Prostate gland (tissue), 2 donors: ENCODE measurements around the gene PAQR5. TPM values are rescaled to one million over a fixed set of nuclear protein-coding genes. Genes with fewer than 3 reads are reported as not detected.

Experiments
- DNase-seq: peaks from one replicate; pipeline ENCODE4 v3.0.0-alpha.2; 2019; ENCODE audit warnings: low spot score
- H3K27ac ChIP-seq, 2 donors: fragments of 200-600 bp; sonication (generic); 2 replicates each; pipeline ENCODE4 v1.5.1; 2017 to 2019
- H3K27me3 ChIP-seq: fragments of 200-600 bp; sonication (generic); replicated peaks from 2 replicates; pipeline ENCODE4 v1.5.1; 2019; ENCODE audit not compliant: insufficient read depth
- H3K36me3 ChIP-seq, 2 donors: fragments of 200-600 bp; sonication (generic); 1 replicate in 1 of 2; 2 replicates in 1 of 2; pipeline versions ENCODE4 v1.5.1 to v1.8.1; 2017 to 2019
- H3K4me1 ChIP-seq: fragments of 200-600 bp; sonication (generic); replicated peaks from 2 replicates; pipeline ENCODE4 v1.5.1; 2019
- H3K4me3 ChIP-seq, 2 donors: fragments of 200-600 bp; sonication (generic); 2 replicates each; pipeline ENCODE4 v1.5.1; 2017 to 2019
- H3K9me3 ChIP-seq: fragments of 200-600 bp; sonication (generic); 2 replicates; pipeline ENCODE4 v1.5.1; 2017
- POLR2A ChIP-seq: fragments of 450-650 bp; IDR thresholded peaks from one replicate; pipeline ENCODE4 v1.6.1; 2016; ENCODE audit warnings: antibody characterized with exemption, mild to moderate bottlenecking
- POLR2AphosphoS5 ChIP-seq: sonication (generic); formaldehyde crosslinking; IDR thresholded peaks from one replicate; pipeline ENCODE4 v1.6.1; 2017; ENCODE audit warnings: antibody characterized with exemption
- WGBS: methylation state at CpG from one replicate; pipeline ENCODE4 v1.1.5; 2018; 5-methylcytosine and 5-hydroxymethylcytosine counted together
- intact Hi-C: fragments of 100-400 bp; cut with DNase I; formaldehyde crosslinking; loops from one replicate; pipeline ENCODE4 v1.14.2; 2022
- total RNA-seq, 2 donors: library from RNA; depleted of rRNA; stranded (reverse); fragments of >200 nt; gene quantifications; one replicate each; pipeline ENCODE4 v1.1.0, GENCODE V29; 2016
- TF ChIP-seq, protein P1 (sequence below), 4 experiments: fragments of 200-600 bp in 2 of 4; fragments of 450-650 bp in 2 of 4; sonication (generic) in 2 of 4; IDR thresholded peaks; 1 replicate in 3 of 4; 2 replicates in 1 of 4; pipeline ENCODE4 v1.5.1; 2016 to 2019; ENCODE audit warnings: antibody characterized with exemption in 4 of 4, mild to moderate bottlenecking in 2 of 4, moderate library complexity in 2 of 4

Gene PAQR5
- total RNA-seq, 2 donors from 2014 or later: 0.17 to 1.2 TPM

DNA sequence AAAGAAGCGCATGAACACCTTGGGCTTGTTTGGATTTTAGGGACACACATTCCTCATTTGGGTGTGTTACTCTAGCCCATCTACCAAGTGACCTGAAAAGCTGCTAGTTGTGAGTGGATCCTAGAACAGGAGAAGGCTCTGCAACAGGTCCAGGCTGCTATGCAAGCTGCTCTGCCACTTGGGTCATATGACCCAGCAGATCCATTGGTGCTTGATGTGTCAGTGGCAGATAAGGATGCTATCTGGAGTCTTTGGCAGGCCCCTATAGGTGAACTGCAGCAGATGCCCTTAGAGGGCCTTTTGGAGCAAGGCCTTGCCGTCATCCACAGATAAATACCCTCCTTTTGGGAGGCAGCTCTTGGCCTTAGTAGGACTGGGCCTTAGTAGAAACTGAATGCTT is 53.2 kb downstream of the PAQR5 start:
- H3K27ac ChIP-seq: no peak overlapping the region
- H3K9me3 ChIP-seq: no peaks in the 10 kb centered on the region
- no peaks in the 10 kb centered on the region for H3K4me1 ChIP-seq
- no peak for TF ChIP-seq POLR2A
- TF ChIP-seq, protein P1, sequence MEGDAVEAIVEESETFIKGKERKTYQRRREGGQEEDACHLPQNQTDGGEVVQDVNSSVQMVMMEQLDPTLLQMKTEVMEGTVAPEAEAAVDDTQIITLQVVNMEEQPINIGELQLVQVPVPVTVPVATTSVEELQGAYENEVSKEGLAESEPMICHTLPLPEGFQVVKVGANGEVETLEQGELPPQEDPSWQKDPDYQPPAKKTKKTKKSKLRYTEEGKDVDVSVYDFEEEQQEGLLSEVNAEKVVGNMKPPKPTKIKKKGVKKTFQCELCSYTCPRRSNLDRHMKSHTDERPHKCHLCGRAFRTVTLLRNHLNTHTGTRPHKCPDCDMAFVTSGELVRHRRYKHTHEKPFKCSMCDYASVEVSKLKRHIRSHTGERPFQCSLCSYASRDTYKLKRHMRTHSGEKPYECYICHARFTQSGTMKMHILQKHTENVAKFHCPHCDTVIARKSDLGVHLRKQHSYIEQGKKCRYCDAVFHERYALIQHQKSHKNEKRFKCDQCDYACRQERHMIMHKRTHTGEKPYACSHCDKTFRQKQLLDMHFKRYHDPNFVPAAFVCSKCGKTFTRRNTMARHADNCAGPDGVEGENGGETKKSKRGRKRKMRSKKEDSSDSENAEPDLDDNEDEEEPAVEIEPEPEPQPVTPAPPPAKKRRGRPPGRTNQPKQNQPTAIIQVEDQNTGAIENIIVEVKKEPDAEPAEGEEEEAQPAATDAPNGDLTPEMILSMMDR (IDR thresholded peaks at IDR 0.05): no peak
- no peak for TF ChIP-seq POLR2AphosphoS5
- H3K36me3 ChIP-seq: no peaks in the 10 kb centered on the region
- WGBS: 100% methylated on average over 2 of the region's 2 CpGs
- intact Hi-C loops: no loop called here
- no peak overlapping the region for H3K4me3 ChIP-seq
- H3K27me3 ChIP-seq: no peaks in the 10 kb centered on the region
- DNase-seq: no peak

DNA sequence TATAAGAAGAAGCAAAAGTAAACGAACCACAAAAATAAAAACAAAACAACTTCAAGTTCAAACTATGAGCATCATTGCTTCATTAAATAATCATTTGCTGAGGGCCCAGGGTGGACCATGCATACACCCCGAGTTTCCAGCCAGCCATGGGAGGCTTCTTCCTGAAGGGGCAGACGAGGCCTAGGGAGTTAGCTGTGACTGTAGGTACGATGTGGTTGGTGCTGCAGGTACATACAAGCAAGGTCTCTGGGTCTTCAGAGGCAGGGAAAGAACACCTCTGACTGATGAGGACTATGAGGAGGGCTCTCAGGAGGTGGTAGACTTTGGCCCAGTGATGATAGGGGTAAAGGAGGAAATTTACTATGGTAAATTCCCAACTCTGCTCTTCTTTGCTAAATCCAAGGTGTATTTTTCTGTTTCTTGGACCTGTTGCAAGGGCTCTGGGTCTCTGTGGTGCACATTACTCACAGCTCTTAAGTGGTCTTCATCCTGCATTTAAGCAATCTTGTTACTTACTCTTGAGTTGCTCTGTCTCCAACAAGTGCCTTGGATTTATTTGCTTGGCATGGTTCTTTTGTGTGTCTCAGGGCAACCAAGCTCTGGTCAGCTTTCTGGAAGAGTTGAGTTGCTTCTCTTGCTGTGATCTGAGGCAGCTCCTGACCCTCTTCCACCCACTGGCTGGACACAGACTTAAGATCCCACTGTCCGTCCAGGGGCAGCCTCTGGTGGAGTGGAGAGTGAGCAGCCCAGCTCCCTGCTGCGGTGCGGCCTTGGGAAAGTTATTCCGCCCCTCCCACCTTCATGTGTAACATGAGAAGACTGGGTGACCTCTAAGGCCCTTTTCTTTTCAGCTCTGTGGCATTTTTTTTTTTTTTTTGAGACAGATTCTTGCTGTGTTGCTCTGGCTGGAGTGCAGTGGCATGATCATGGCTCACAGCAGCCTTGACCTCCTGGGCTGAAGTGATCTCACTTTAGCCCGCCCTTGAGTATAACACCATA is 59.4 kb downstream of the PAQR5 start:
- Histone ChIP-seq H3K27me3 (no peaks in the 10 kb centered on the region), H3K4me1 (no peaks in the 10 kb centered on the region), H3K36me3 (no peaks in the 10 kb centered on the region), H3K9me3 (no peaks in the 10 kb centered on the region), H3K4me3 (no peak overlapping the region), H3K27ac (no peak overlapping the region)
- intact Hi-C loops: no loop called here
- no peak for DNase-seq
- TF ChIP-seq, protein P1 (IDR thresholded peaks at IDR 0.05): no peak
- TF ChIP-seq POLR2A (no peak), POLR2AphosphoS5 (no peak)
- 77% methylated on average over 9 of the region's 9 CpGs for WGBS

DNA sequence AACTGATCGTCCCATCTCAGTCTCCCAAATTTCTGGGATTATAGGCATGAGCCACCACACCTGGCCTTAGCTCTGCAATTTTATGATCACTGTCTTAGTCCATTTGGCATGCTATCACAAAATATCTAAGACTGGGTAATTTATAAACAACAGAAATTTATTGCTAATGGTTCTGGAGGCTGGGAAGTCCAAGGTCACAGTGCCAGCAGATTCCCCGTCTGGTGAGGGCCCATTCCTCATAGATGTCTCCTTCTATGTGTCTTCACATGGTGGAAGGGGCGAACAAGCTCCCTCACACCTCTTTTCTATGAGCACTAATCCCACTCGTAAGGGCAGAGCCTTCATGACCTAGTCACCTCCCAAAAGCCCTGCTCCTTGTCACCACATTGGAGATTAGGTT is 60.1 kb downstream of the PAQR5 start:
- intact Hi-C loops: no loop called here
- H3K36me3 ChIP-seq: no peaks in the 10 kb centered on the region
- H3K4me3 ChIP-seq: no peak overlapping the region
- WGBS: 98% methylated on average over 4 of the region's 4 CpGs
- no peak overlapping the region for H3K27ac ChIP-seq
- no peaks in the 10 kb centered on the region for H3K4me1 ChIP-seq
- no peak for DNase-seq
- H3K9me3 ChIP-seq: no peaks in the 10 kb centered on the region
- TF ChIP-seq POLR2AphosphoS5 (no peak), POLR2A (no peak)
- TF ChIP-seq, protein P1 (IDR thresholded peaks at IDR 0.05): no peak
- no peaks in the 10 kb centered on the region for H3K27me3 ChIP-seq

DNA sequence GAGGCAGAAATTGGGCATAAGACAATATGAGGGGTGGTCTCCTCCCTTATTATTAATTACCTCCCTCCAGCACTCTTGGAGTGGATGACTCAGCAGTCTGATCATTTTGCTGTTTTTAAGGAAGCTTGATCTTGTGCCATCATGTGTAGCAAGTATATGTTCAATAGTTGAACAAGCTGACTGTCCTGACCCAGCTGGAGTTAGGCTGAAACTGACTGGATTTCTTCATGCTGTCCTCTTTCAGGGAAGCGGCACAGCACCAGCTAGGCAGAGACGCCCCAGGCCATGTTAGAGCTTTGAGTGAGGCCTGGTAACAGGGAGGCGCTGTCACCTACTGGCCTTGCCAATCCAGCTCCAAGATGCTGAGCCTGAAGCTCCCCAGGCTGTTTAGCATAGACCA is 61.0 kb downstream of the PAQR5 start:
- intact Hi-C loops: no loop called here
- TF ChIP-seq, protein P1 (IDR thresholded peaks at IDR 0.05): no peak
- TF ChIP-seq POLR2A (no peak), POLR2AphosphoS5 (no peak)
- Histone ChIP-seq H3K27me3 (no peaks in the 10 kb centered on the region), H3K4me3 (no peak overlapping the region), H3K9me3 (no peaks in the 10 kb centered on the region), H3K27ac (no peak overlapping the region), H3K36me3 (no peaks in the 10 kb centered on the region), H3K4me1 (no peaks in the 10 kb centered on the region)
- WGBS: 100% methylated on average over 3 of the region's 3 CpGs
- no peak for DNase-seq

DNA sequence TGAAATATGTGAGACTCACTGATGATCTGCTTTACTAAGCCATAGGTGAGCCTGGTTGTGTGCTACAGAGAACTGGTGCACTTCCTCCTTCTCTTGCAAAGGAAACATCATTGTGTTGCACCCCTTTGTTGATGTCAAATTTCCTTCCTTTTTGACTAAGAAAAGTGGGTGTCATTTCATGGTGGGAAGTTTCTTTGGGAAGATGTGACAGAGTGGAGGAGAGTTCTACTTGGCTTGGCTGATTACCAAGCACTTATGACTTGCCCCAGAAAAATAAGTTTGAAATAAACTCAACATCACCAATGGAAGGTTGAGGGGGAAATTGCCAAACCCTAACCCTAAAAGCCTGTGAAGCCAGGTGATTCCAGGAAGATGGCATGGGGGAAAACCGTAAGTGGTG is 61.9 kb downstream of the PAQR5 start:
- WGBS: 0% methylated on average over 1 of the region's 1 CpG

More for the DNA sequence above, 61.9 kb downstream of the PAQR5 start:
- H3K36me3 ChIP-seq: no peaks in the 10 kb centered on the region
- H3K27ac ChIP-seq: no peak overlapping the region
- DNase-seq: no peak
- TF ChIP-seq, protein P1 (IDR thresholded peaks at IDR 0.05): no peak
- TF ChIP-seq POLR2A (no peak), POLR2AphosphoS5 (no peak)
- no peaks in the 10 kb centered on the region for H3K9me3 ChIP-seq
- H3K27me3 ChIP-seq: no peaks in the 10 kb centered on the region
- no peaks in the 10 kb centered on the region for H3K4me1 ChIP-seq
- H3K4me3 ChIP-seq: no peak overlapping the region
- intact Hi-C loops: no loop called here
